ENCODE measurements around the gene PALD1.

Gene PALD1

GRCh38 chr10:70558295-70558694 lies 79.7 kb downstream of the PALD1 start:
- no peak for DNase-seq

DNA sequence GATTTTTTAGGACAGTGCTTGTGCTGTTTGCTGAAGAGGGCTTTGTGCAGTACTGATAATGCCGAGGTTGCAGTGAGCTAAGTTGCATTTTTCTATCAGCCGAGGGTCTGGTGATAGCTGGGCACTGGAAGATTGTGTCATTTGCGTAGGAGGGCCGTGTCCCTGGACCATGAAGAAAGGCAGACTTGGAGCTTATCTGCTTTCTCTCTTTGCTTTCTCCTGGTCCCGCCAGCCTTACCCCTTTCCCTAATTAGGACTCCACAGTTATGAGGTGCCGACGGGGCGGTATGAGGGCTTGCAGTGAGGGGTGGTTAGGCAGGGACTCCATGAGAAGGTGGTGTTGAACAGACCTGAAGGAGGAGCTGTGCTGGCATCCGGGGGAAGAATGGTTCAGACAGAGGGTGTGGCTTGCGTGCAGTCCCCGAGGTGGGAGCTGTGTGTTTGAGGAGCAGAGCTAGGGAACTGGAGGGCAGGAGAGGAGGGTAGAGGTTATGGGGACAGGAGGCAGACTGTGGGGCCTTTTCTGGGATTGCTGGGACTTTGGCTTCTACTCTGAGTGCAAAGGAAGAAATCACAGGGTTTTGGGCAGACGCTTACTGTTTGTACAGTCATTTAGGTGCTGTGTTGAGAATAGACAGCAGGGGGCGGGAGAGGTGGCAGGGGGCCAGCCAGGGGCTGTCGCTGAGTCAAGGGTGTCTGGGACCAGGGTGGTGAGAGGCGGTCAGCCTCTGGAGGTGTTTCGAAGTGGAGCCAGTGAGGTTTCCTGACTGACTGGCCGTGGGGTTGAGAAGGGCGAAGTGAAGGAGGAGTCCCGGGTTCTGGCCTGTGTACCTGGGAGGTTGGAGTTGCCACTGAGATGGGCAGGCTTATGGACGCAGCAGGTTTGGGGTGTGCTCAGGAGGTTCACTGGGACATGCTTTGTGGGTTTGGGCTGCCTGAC lies 80.6 kb downstream of the PALD1 start:
- DNase-seq, result peak; percentile 46

- no peak for DNase-seq
Observed at GRCh38 chr10:70559861-70560260, 81.3 kb downstream of the PALD1 start.

GRCh38 chr10:70560511-70560941 lies 82.0 kb downstream of the PALD1 start:
- DNase-seq, result no peak

DNA sequence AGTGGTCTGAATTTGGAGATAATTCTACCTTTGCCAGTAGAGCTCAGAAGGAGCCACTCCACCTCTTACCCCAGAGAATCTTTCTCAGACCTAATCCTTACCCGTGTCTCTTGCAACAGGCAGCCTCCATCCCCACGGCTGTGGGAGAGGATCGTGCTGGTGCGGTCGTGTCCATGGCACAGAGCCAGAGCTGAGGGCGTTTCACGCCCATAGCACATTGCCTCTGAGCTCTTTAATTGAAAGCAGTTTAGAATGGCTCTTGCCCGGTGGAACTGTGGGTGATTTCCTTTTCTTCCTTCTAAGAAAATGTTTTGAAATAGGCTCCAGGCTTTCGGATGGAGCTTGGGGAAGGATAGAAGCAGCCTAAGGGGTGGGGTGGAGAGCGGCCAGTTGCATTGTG lies 82.5 kb downstream of the PALD1 start:
- DNase-seq, result no peak

DNA sequence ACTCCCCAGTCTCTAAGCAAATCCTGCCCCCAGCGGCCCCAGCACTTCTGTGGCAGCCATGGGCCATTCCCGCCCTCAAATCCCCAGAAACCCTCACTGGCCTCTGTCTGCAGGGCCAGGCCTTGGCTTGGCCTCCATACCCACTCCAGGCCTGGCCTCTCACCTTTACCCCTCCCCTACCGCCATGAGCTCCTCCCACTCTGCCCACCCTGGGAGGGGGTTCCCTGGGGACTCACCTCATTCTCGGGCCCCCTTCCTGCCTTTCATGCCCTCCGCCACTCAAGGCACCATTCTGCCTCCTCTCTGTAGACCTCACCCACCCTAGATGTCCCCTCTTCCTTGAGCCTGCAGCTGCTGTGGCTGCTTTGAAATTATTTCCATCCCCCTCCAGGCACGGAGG lies 83.0 kb downstream of the PALD1 start:
- DNase-seq, result no peak

DNA sequence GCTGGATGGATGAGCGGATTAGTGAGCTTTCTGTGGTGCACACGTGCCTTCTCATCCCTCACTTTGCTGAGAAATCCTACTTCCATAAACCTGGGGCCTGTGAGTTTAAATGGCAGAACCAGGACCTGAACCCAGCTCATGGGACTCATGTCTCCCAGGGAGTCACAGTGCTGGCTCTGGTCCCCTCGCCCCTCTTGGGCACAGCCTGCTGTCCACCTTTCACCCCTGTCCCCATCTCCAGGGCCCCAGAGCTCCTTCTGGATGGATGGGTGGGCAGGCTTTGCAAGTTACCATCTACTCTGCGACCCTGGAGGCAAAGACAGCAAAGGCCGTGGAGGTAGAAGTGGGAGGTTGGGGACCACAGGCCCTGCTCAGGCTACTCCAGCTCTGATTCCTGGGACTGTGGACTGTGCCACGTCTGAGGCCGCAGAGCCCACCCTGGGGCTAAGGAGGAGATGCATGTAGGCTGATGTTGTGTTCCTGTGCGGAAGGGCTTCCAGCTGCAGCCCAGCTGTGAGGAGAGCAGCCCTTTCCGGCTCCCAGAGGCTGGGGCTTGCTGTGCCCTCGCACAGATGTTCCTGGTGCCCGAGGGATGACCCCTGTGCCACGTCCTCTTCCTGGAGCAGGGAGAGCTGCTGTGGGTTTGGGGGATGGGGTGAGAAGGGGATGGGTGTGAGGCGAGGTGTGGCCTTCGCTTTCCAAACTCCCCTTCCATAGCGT lies 83.6 kb downstream of the PALD1 start:
- peak; percentile 22 for DNase-seq

GRCh38 chr10:70563230-70563629 lies 84.7 kb downstream of the PALD1 start:
- no peak for DNase-seq

DNA sequence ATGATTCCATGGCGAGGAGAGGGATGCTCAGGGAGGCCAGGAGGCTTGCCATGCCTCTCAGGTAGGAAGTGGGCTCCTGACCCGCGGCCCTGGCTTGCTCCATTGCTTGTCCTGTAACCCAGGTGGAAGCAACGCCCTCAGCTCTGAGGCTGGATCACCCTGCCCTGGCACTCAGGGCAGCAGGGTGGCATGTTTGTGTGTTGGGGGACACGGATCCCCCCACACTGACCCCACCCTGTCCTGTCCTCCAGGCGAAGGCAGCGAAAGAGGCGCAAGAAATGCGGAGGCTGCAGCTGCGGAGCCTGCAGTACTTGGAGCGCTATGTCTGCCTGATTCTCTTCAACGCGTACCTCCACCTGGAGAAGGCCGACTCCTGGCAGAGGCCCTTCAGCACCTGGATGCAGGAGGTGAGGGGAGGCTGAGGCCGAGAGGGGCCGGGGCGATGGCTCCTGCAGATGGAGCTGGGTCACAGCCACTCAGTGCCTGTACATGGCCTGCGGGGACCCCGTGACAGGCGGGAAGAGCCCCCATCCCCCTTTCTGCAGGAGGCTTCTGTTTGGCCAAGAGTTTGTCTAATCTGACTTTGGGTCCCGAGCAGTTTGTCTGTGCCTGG lies 85.7 kb downstream of the PALD1 start:
- DNase-seq, result no peak

- DNase-seq, result no peak
Observed at GRCh38 chr10:70564901-70565351, 86.4 kb downstream of the PALD1 start.

GRCh38 chr10:70565556-70566514 lies 87.3 kb downstream of the PALD1 start:
- no peak for DNase-seq

DNA sequence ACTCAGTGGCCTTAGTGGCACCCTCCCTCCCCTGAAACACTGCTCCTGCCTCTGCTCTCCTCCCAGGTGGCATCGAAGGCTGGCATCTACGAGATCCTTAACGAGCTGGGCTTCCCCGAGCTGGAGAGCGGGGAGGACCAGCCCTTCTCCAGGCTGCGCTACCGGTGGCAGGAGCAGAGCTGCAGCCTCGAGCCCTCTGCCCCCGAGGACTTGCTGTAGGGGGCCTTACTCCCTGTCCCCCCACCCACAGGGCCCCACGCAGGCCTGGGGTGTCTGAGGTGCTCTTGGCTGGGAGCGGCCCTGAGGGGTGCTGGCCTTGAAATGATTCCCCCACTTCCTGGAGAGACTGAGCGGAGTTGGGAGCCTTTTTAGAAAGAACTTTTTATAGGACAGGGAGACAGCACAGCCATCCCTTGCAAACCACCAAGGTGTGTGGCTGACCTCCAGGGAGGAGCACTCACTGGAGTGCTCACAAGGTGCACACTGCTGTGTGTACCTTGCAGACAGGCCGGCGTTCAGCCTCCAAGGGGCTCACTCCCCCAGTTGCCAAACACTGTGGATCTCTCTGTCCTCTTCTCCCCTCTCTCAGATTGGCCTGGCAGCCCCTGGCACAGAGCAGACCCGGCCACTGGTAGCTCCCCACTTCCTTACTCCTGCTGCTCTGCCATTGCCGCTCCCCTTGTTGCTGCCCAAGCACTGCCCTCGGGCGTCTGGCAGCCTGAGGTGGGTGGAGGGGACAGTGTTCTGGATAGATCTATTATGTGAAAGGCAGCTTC lies 88.1 kb downstream of the PALD1 start:
- no peak for DNase-seq

GRCh38 chr10:70567603-70568002 lies 89.0 kb downstream of the PALD1 start:
- no peak for DNase-seq

- no peak for DNase-seq
Observed at GRCh38 chr10:70568113-70568512, 89.5 kb downstream of the PALD1 start.

DNA sequence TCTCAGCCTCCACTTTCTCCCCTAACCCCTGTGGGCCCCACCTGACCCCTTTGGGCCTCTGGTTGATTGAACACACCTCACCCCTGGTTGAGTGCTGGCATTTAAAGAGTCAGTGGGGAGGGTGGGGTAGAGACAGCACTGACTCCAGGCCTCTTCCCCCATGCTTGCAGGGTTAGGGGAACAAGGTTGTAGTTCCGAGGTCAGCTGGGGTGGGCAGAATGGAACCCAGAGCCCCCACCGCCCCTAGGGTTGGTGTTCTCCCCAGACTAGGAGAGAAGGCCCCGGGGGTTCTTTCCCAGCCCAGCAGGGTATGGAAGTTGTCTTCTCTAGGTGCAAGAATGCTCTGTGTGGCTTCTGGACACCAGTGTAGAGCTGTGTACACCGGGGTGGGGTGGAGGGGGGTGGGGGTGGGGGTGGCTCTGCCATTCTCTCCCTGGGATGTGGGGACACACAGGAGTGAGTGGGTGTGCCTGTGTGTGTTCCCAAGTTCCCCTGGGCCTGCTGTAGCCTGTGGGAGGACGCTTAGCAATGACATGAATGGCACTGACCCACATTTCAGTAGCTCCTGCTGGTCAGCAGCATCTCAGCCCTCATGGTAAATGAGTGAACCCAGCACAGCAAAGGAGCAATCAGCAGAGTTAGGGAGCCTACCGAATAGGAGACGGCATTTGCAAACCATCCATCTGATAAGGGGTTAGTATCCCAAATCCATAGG lies 90.4 kb downstream of the PALD1 start:
- DNase-seq, result no peak

DNA sequence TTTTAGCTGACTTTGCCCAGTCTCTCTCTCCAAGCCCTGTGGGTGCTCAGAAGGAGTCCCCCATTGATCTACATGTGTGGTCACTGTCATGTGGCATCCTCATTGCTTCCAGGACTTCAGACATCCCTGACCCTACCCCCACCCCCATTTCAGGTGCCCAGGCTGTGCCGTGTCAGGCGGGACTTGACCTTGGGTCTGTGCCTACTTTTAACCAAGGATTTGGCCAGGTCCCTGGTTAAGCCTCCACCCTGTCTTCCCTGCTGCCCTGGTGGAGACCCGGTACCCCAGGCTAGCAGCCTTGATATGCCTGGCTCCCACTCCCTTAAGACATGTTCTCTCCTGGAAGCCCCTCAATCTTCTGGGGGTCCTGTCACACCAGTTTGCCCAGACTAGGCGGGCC lies 92.7 kb downstream of the PALD1 start:
- no peak for DNase-seq

DNA sequence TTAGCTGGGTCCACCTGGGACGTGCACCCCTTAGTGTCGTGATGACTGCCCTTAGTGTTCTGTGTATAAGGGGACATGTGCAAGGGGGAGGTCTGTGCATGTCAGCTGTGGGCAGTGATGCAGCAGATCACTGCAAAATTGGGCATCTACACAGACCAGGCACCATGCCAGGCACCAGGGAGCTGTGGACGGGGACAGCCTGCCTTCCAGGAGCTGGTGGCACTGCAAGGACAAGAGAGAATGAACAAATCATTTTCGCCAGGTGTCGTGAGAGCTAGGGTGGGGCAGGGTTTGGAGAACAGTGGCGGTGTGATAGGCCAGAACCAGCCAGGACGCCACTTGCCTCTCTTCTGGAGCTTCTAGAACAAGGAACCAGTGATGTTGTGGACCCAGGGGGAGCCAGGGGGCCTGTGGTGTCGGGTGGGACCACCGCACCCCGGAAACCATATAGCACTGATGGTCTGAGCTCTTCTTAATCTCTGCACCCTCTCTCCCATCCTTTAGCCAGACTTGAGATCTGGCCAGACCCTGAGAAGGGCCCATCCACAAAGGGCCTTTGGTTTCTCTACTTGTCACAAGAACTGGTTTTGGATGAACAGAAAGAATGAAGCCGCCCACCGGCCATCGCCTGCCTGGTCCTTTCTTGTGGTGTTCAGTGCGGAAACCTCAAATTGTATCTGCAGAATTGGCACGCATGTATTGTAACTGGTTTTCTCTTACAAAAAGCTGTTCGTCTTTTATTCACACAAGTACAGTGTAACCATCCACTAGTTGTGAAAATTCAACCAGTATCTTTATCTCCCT lies 93.3 kb downstream of the PALD1 start:
- no peak for DNase-seq

GRCh38 chr10:70573599-70574506 lies 95.3 kb downstream of the PALD1 start:
- DNase-seq, result no peak

- DNase-seq, result no peak
Observed at GRCh38 chr10:70575486-70575873, 96.9 kb downstream of the PALD1 start.
